Nephron progenitor cell (in vitro differentiated cells): ENCODE results near the gene IRAK1BP1.
"Not testable (repeated sequence)": the region's sequence is repeated elsewhere in the genome, so short reads cannot be mapped to it uniquely, and the experiment has no call there.

Source experiments
- DNase-seq: peaks from one replicate; pipeline ENCODE4 v3.0.0; 2021
- H3K27ac Mint-ChIP-seq: 2 replicates; pipeline ENCODE4 v1.8.0; 2021; ENCODE audit warnings: mild to moderate bottlenecking, moderate library complexity, mixed read lengths
- H3K27me3 Mint-ChIP-seq: 2 replicates; pipeline ENCODE4 v1.8.0; 2021; ENCODE audit warnings: mild to moderate bottlenecking, low read depth, mixed read lengths; ENCODE audit not compliant: poor library complexity
- H3K36me3 Mint-ChIP-seq: 2 replicates; pipeline ENCODE4 v1.8.0; 2021; ENCODE audit warnings: low read depth, mixed read lengths
- H3K4me1 Mint-ChIP-seq: 2 replicates; pipeline ENCODE4 v1.8.0; 2021; ENCODE audit warnings: mixed read lengths
- H3K4me3 Mint-ChIP-seq: 2 replicates; pipeline ENCODE4 v1.8.0; 2021; ENCODE audit warnings: mild to moderate bottlenecking, moderate library complexity, mixed read lengths
- H3K9me3 Mint-ChIP-seq: 2 replicates; pipeline ENCODE4 v1.8.0; 2021; ENCODE audit warnings: mild to moderate bottlenecking, moderate library complexity, mixed read lengths
- CTCF ChIP-seq: fragments of 200-600 bp; sonication (generic); IDR thresholded peaks from 2 replicates; pipeline ENCODE4 v1.5.0; 2021; ENCODE audit warnings: antibody characterized with exemption

IRAK1BP1 gene

DNA sequence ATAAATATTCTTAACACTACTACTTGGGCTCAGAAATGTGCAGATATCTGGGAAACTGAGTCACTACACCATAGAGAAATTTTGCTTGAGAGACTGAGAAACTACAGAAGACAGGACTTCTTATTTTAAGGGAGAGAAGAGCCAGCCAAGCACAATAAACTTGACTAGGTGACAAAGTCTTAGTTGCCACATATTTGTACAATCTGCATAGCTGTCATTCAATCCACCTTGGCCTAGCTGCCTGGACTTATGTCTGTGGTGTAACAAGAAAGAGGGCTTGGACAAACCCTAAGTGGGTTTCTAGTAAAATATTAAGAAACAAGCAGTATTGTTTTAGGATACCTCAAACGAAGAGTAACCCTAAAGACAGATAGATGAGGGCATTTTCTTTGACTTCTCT lies 21.8 kb upstream of the IRAK1BP1 start:
- no peak for TF ChIP-seq CTCF
- Mint-ChIP-seq H3K36me3 (peaks cover 13% of the 10 kb centered on the region), H3K4me3 (no peak overlapping the region), H3K27ac (no peak overlapping the region), H3K9me3 (no peaks in the 10 kb centered on the region), H3K27me3 (no peaks in the 10 kb centered on the region), H3K4me1 (no peaks in the 10 kb centered on the region)
- DNase-seq = no peak

GRCh38 chr6:78850621-78851020 lies 16.7 kb upstream of the IRAK1BP1 start:
- Mint-ChIP-seq H3K4me1 (no peaks in the 10 kb centered on the region), H3K27ac (no peak overlapping the region), H3K9me3 (peaks cover 5% of the 10 kb centered on the region), H3K4me3 (no peak overlapping the region), H3K36me3 (peaks cover 16% of the 10 kb centered on the region), H3K27me3 (no peaks in the 10 kb centered on the region)
- DNase-seq = no peak
- TF ChIP-seq CTCF = no peak

- TF ChIP-seq CTCF = no peak
- H3K27me3 Mint-ChIP-seq = no peaks in the 10 kb centered on the region
- DNase-seq = no peak
- no peak overlapping the region for H3K27ac Mint-ChIP-seq
- H3K4me1 Mint-ChIP-seq = no peaks in the 10 kb centered on the region
- H3K9me3 Mint-ChIP-seq = peaks cover 5% of the 10 kb centered on the region
- peaks cover 16% of the 10 kb centered on the region for H3K36me3 Mint-ChIP-seq
- no peak overlapping the region for H3K4me3 Mint-ChIP-seq
Observed at GRCh38 chr6:78851156-78851555, 16.2 kb upstream of the IRAK1BP1 start.

DNA sequence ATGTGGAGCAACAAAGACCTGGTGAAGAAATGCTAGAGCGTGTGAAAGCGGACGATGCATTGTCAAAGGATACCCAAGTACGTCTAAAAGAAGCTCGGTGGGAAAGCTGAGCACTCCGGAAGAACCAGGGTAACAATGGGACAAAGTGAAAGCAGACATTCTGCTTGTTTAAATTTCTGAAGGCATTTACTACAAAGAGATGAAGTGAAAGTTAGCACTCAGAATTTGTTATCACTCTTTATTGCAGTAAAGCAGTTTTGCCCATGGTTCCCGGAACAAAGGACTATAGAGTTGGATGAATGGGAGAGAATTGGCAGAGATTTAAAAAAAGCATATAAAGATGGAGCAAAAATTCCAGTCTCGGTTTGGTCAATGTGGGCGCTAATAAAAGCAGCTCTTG lies 12.8 kb upstream of the IRAK1BP1 start:
- Mint-ChIP-seq H3K36me3 (peaks cover 28% of the 10 kb centered on the region), H3K4me3 (no peak overlapping the region), H3K27me3 (no peaks in the 10 kb centered on the region), H3K4me1 (no peaks in the 10 kb centered on the region), H3K27ac (no peak overlapping the region), H3K9me3 (peaks cover 27% of the 10 kb centered on the region)
- DNase-seq = no peak
- TF ChIP-seq CTCF = no peak

GRCh38 chr6:78858339-78858938 lies 8.9 kb upstream of the IRAK1BP1 start:
- DNase-seq, H3K4me3 Mint-ChIP-seq, H3K4me1 Mint-ChIP-seq, H3K27me3 Mint-ChIP-seq, H3K27ac Mint-ChIP-seq: not testable (repeated sequence)
- Mint-ChIP-seq H3K36me3 (peaks cover 25% of the 10 kb centered on the region), H3K9me3 (peaks cover 31% of the 10 kb centered on the region)

DNA sequence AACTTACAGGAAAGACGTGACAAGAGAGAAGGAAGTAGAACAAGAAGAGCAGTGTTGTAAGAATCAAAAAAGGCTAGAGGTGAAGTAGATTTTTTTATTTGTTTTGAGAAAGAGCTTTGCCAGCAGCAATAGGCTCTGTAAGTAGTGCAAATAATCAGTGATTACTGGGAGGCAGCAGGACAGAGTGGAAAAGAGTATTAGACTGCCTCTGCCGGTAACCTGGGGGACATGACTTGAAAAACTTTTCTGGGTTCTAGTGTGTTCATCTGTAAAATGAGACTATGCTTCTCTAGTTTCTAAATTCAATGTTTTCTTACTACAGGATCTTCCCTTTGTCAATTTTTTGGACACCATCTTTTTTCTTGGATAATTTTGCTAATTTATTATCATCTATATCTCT lies 5.8 kb upstream of the IRAK1BP1 start:
- no peak for DNase-seq

More for the DNA sequence above, 5.8 kb upstream of the IRAK1BP1 start:
- H3K4me3 Mint-ChIP-seq = no peak overlapping the region
- H3K9me3 Mint-ChIP-seq = peaks cover 26% of the 10 kb centered on the region
- peak overlapping the region; percentile 6 for H3K27ac Mint-ChIP-seq
- H3K4me1 Mint-ChIP-seq = peaks cover 6% of the 10 kb centered on the region
- TF ChIP-seq CTCF = no peak
- no peaks in the 10 kb centered on the region for H3K27me3 Mint-ChIP-seq
- peaks cover 25% of the 10 kb centered on the region for H3K36me3 Mint-ChIP-seq
